CD4-positive, alpha-beta T cell (primary cell): ENCODE results near the gene TXNDC2. TPM values are rescaled to one million over a fixed set of nuclear protein-coding genes. Genes with fewer than 3 reads are reported as not detected.
"Not testable (repeated sequence)": the region's sequence is repeated elsewhere in the genome, so short reads cannot be mapped to it uniquely, and the experiment has no call there.

Source experiments
- ATAC-seq: fragments of 200-7000 bp; cut with Tn5 transposase; one replicate; pipeline ENCODE4 v1.10.0; 2022; ENCODE audit warnings: mild to moderate bottlenecking; ENCODE audit not compliant: poor library complexity
- CTCF ChIA-PET: fragments of 350-600 bp; sonication (Branson Sonifier 250); formaldehyde crosslinking; loops from one replicate; lab custom pipeline; 2021; ENCODE audit warnings: antibody characterized with exemption, inconsistent platforms; lab: Charles Lee
- POLR2A ChIA-PET: fragments of 350-600 bp; sonication (Branson Sonifier 250); formaldehyde crosslinking; loops from one replicate; lab custom pipeline; 2021; ENCODE audit warnings: antibody characterized with exemption, inconsistent platforms; lab: Charles Lee
- DNase-seq, 14 experiments: peaks; one replicate each; pipeline ENCODE4 v3.0.0-alpha.2; 2013 to 2020; ENCODE audit warnings: mixed read lengths in 2 of 14
- H3K27ac ChIP-seq, 2 donors: one replicate each; pipeline versions ENCODE4 v1.5.1 to v1.7.0; 2013; ENCODE audit warnings: low read length in 2 of 2, low read depth in 1 of 2, mild to moderate bottlenecking in 1 of 2
- H3K27me3 ChIP-seq, 2 experiments: 1 replicate in 1 of 2; 2 replicates in 1 of 2; pipeline versions ENCODE4 v1.6.1 to v1.7.0; 2013; ENCODE audit warnings: low read length in 2 of 2, control low read depth in 1 of 2, mild to moderate bottlenecking in 1 of 2, moderate library complexity in 1 of 2; ENCODE audit not compliant: insufficient read depth in 2 of 2, control insufficient read depth in 1 of 2
- H3K36me3 ChIP-seq: one replicate; pipeline ENCODE4 v1.6.1; 2013; ENCODE audit warnings: low read length, control low read depth; ENCODE audit not compliant: insufficient read depth
- H3K4me1 ChIP-seq: one replicate; pipeline ENCODE4 v1.6.1; 2013; ENCODE audit warnings: low read length, control low read depth; ENCODE audit not compliant: insufficient read depth
- H3K4me3 ChIP-seq: one replicate; pipeline ENCODE4 v1.5.1; 2013; ENCODE audit warnings: mild to moderate bottlenecking, low read length, moderate library complexity
- H3K9me3 ChIP-seq, 2 experiments: 1 replicate in 1 of 2; 2 replicates in 1 of 2; pipeline versions ENCODE4 v1.6.1 to v1.7.0; 2013; ENCODE audit warnings: low read length in 2 of 2, mild to moderate bottlenecking in 2 of 2, control low read depth in 1 of 2, moderate library complexity in 1 of 2; ENCODE audit not compliant: control insufficient read depth in 1 of 2, insufficient read depth in 1 of 2
- H3K27ac Mint-ChIP-seq: one replicate; pipeline ENCODE4 v1.8.0; 2020; ENCODE audit warnings: mixed read lengths
- H3K27me3 Mint-ChIP-seq: one replicate; pipeline ENCODE4 v1.8.0; 2021; ENCODE audit warnings: mixed read lengths
- H3K36me3 Mint-ChIP-seq: one replicate; pipeline ENCODE4 v1.8.0; 2021; ENCODE audit warnings: low read depth, mixed read lengths
- H3K4me1 Mint-ChIP-seq: one replicate; pipeline ENCODE4 v1.8.0; 2021; ENCODE audit warnings: low read depth, mixed read lengths
- H3K4me3 Mint-ChIP-seq: one replicate; pipeline ENCODE4 v1.8.0; 2020; ENCODE audit warnings: mild to moderate bottlenecking, mixed read lengths
- H3K9me3 Mint-ChIP-seq: one replicate; pipeline ENCODE4 v1.8.0; 2020; ENCODE audit warnings: mixed read lengths
- CTCF ChIP-seq: fragments of 200-600 bp; IDR thresholded peaks from one replicate; pipeline ENCODE4 v1.8.0; 2022; ENCODE audit warnings: antibody characterized with exemption, mild to moderate bottlenecking
- intact Hi-C, 2 experiments: fragments of 100-400 bp; cut with DNase I in 1 of 2; cut with micrococcal nuclease in 1 of 2; formaldehyde crosslinking; loops; one replicate each; pipeline versions ENCODE4 v1.15.1 to v1.9.0; 2023 to 2025; cut with DNase I, micrococcal nuclease
- total RNA-seq, 174 experiments: library from RNA in 2 of 174; stranded (reverse) in 2 of 174; gene quantifications; one replicate each; pipeline ENCODE4 v1.2.3 and lab custom pipeline; 2021 to 2026

TXNDC2 gene
- total RNA-seq, 2 experiments from 2014 or later: not detected

- Histone ChIP-seq H3K4me3 (no peak overlapping the region), H3K27me3 (no peaks in the 10 kb centered on the region), H3K9me3 (no peaks in the 10 kb centered on the region), H3K27ac (no peak overlapping the region), H3K4me1 (no peaks in the 10 kb centered on the region), H3K36me3 (no peaks in the 10 kb centered on the region)
- ATAC-seq (no peak), DNase-seq (no peak)
- Mint-ChIP-seq H3K27ac (no peak overlapping the region), H3K36me3 (no peaks in the 10 kb centered on the region), H3K4me1 (no peaks in the 10 kb centered on the region), H3K4me3 (no peak overlapping the region), H3K9me3 (no peaks in the 10 kb centered on the region), H3K27me3 (no peaks in the 10 kb centered on the region)
- intact Hi-C loops: no loop called here
- POLR2A ChIA-PET: no interaction called here
- no peak for TF ChIP-seq CTCF
- CTCF ChIA-PET: no interaction called here
Measured at GRCh38 chr18:9890957-9891356, 5.2 kb downstream of the TXNDC2 start.

- H3K9me3 Mint-ChIP-seq, H3K4me3 Mint-ChIP-seq, ATAC-seq, H3K36me3 Mint-ChIP-seq, H3K4me1 Mint-ChIP-seq, H3K27ac ChIP-seq, DNase-seq, intact Hi-C loops, CTCF ChIA-PET, POLR2A ChIA-PET, H3K27ac Mint-ChIP-seq, H3K27me3 ChIP-seq, H3K4me1 ChIP-seq, H3K4me3 ChIP-seq, H3K36me3 ChIP-seq, H3K9me3 ChIP-seq, H3K27me3 Mint-ChIP-seq: not testable (repeated sequence)
Measured at GRCh38 chr18:9891515-9891914, 5.7 kb downstream of the TXNDC2 start.

DNA sequence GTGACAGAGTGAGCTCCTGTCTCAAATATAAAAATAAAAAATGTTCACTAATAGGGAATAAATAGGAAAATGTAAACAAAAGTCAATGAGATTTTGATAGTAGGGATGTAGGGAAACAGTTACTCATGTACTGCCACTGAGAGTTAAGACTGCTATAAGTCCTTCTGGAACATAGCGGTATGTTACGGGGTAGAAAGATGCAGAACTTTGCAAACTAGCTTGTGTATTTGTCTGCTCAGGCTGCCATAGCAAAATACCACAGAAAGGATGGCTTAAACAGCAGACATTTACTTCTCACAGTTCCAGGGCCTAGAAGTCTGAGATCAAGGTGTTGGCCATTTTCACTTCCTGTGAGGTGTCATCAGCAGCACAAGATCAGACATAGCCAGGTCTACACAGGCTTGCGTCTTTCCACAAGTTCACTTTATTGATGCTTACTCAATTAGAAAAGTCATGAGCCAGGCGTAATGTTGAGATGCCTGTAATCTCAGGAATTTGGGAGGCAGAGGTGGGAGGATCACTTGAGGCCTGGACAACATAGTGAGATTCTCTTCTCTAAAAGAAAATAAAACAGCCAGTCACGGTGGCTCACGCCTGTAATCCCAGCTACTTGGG is 8.8 kb downstream of the TXNDC2 start:
- H3K36me3 ChIP-seq: no peaks in the 10 kb centered on the region
- no peak overlapping the region for H3K4me3 Mint-ChIP-seq
- no peak for TF ChIP-seq CTCF
- ChIA-PET POLR2A (no interaction called here), CTCF (no interaction called here)
- H3K9me3 Mint-ChIP-seq: no peaks in the 10 kb centered on the region
- H3K27ac ChIP-seq: no peak overlapping the region
- no peaks in the 10 kb centered on the region for H3K27me3 Mint-ChIP-seq
- intact Hi-C loops: no loop called here
- DNase-seq (no peak), ATAC-seq (no peak)
- H3K4me3 ChIP-seq: no peak overlapping the region
- H3K4me1 Mint-ChIP-seq: no peaks in the 10 kb centered on the region
- no peaks in the 10 kb centered on the region for H3K9me3 ChIP-seq
- H3K4me1 ChIP-seq: no peaks in the 10 kb centered on the region
- H3K36me3 Mint-ChIP-seq: no peaks in the 10 kb centered on the region
- no peaks in the 10 kb centered on the region for H3K27me3 ChIP-seq
- H3K27ac Mint-ChIP-seq: no peak overlapping the region

GRCh38 chr18:9897129-9897528 is 11.4 kb downstream of the TXNDC2 start:
- H3K27me3 Mint-ChIP-seq: no peaks in the 10 kb centered on the region
- Histone ChIP-seq H3K27me3 (no peaks in the 10 kb centered on the region), H3K36me3 (no peaks in the 10 kb centered on the region), H3K4me1 (no peaks in the 10 kb centered on the region), H3K9me3 (no peaks in the 10 kb centered on the region), H3K4me3 (no peak overlapping the region), H3K27ac (no peak overlapping the region)
- TF ChIP-seq CTCF: no peak
- no peaks in the 10 kb centered on the region for H3K4me1 Mint-ChIP-seq
- no peak overlapping the region for H3K4me3 Mint-ChIP-seq
- intact Hi-C loops: no loop called here
- no peak for ATAC-seq
- DNase-seq: no peak
- no peaks in the 10 kb centered on the region for H3K36me3 Mint-ChIP-seq
- CTCF ChIA-PET: no interaction called here
- POLR2A ChIA-PET: no interaction called here
- H3K9me3 Mint-ChIP-seq: no peaks in the 10 kb centered on the region
- H3K27ac Mint-ChIP-seq: no peak overlapping the region

DNA sequence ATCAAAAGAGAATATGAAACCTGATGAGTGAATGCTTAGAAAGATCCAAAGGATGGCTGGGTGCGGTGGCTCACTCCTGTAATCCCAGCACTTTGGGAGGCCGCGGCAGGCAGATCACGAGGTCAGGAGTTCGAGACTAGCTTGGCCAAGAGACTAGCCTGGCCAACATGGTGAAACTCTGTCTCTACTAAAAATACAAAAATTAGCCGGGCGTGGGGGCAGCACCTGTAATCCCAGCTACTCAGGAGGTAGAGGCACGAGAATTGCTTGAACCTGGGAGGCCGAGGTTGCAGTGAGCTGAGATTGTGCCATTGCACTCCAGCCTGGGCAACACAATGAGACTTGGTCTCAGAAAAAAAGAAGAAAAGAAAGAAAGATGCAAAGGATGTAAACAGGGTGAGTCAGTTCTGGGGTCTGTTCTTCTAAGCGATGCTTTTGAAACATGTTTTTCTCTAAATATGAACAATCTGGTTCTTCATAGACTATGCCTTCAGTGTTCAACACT is 12.1 kb downstream of the TXNDC2 start:
- CTCF ChIA-PET, H3K9me3 ChIP-seq, DNase-seq, H3K4me3 Mint-ChIP-seq, intact Hi-C loops, H3K4me1 ChIP-seq, H3K36me3 Mint-ChIP-seq, H3K36me3 ChIP-seq, H3K9me3 Mint-ChIP-seq, H3K27me3 Mint-ChIP-seq, H3K27me3 ChIP-seq, H3K27ac Mint-ChIP-seq, ATAC-seq, H3K4me1 Mint-ChIP-seq, POLR2A ChIA-PET, H3K4me3 ChIP-seq, H3K27ac ChIP-seq: not testable (repeated sequence)
